SK-N-SH (cell line): ENCODE results near the gene GFOD2. TPM values are rescaled to one million over a fixed set of nuclear protein-coding genes. Genes with fewer than 3 reads are reported as not detected.

Experiments used
- CTCF ChIA-PET: fragments of 300-600, 350-600 bp; formaldehyde crosslinking; extraction: SDS; loops from one replicate; lab custom pipeline; 2021; lab: Yijun Ruan, JAX
- POLR2A ChIA-PET: fragments of 350-600 bp; sonication (Branson Sonifier 250); formaldehyde crosslinking; extraction: SDS; loops from one replicate; lab custom pipeline; 2020; ENCODE audit warnings: antibody characterized with exemption, inconsistent platforms; lab: Yijun Ruan, JAX
- DNase-seq: peaks from one replicate; pipeline ENCODE4 v3.0.0; 2012
- H2AFZ ChIP-seq: fragments of 200-600 bp; sonication (generic); 2 replicates; pipeline ENCODE4 v1.8.1; 2016; ENCODE audit warnings: antibody characterized with exemption, mild to moderate bottlenecking, low read depth
- H3F3A ChIP-seq: fragments of 200-600 bp; sonication (generic); replicated peaks from 2 replicates; pipeline ENCODE3; 2016; ENCODE audit warnings: antibody characterized with exemption, mild to moderate bottlenecking; ENCODE audit not compliant: insufficient read depth
- H3K27ac ChIP-seq, 2 experiments: fragments of 200-500 bp in 1 of 2; fragments of 200-600 bp in 1 of 2; sonication (Bioruptor generic) in 1 of 2; sonication (generic), shearing (Covaris generic) in 1 of 2; 2 replicates each; pipeline versions ENCODE4 v1.5.1 to v1.6.1; 2014 to 2016; ENCODE audit warnings: low read depth in 2 of 2, inconsistent platforms in 1 of 2, low read length in 1 of 2, mild to moderate bottlenecking in 1 of 2, mixed read lengths in 1 of 2
- H3K27me3 ChIP-seq: fragments of 200-600 bp; sonication (generic), shearing (Covaris generic); 2 replicates; pipeline ENCODE4 v1.6.1; 2016; ENCODE audit warnings: mixed run types; ENCODE audit not compliant: insufficient read depth
- H3K36me3 ChIP-seq, 2 experiments: fragments of 200-500 bp in 1 of 2; fragments of 200-600 bp in 1 of 2; sonication (Bioruptor generic) in 1 of 2; sonication (generic) in 1 of 2; replicated peaks in 1 of 2; 2 replicates each; pipeline versions ENCODE3 to v1.5.1; 2014 to 2016; ENCODE audit warnings: low read length in 1 of 2, mild to moderate bottlenecking in 1 of 2; ENCODE audit not compliant: insufficient read depth in 2 of 2, control insufficient read depth in 1 of 2
- H3K4me1 ChIP-seq, 2 experiments: fragments of 200-500 bp in 1 of 2; fragments of 200-600 bp in 1 of 2; sonication (Bioruptor generic) in 1 of 2; sonication (generic), shearing (Covaris generic) in 1 of 2; 2 replicates each; pipeline versions ENCODE4 v1.5.1 to v1.6.1; 2014 to 2016; ENCODE audit warnings: low read depth in 1 of 2, low read length in 1 of 2, mixed run types in 1 of 2; ENCODE audit not compliant: insufficient read depth in 2 of 2, control insufficient read depth in 1 of 2
- H3K4me2 ChIP-seq: fragments of 200-600 bp; sonication (generic), shearing (Covaris generic); 2 replicates; pipeline ENCODE4 v1.6.1; 2017; ENCODE audit warnings: mixed run types
- H3K4me3 ChIP-seq, 2 experiments: fragments of 200-500 bp in 1 of 2; fragments of 200-600 bp in 1 of 2; sonication (Bioruptor generic) in 1 of 2; sonication (generic), shearing (Covaris generic) in 1 of 2; 2 replicates each; pipeline versions ENCODE4 v1.5.1 to v1.8.1; 2014 to 2016; ENCODE audit warnings: low read depth in 2 of 2, inconsistent platforms in 1 of 2, low read length in 1 of 2, mild to moderate bottlenecking in 1 of 2, mixed read lengths in 1 of 2, moderate library complexity in 1 of 2
- H3K79me2 ChIP-seq: fragments of 200-600 bp; sonication (generic); 2 replicates; pipeline ENCODE4 v1.8.1; 2017; ENCODE audit warnings: mild to moderate bottlenecking; ENCODE audit not compliant: insufficient read depth
- H3K9ac ChIP-seq: fragments of 200-600 bp; sonication (generic); 2 replicates; pipeline ENCODE4 v1.6.1; 2017; ENCODE audit warnings: mixed run types
- H3K9me2 ChIP-seq: fragments of 200-600 bp; sonication (generic); 2 replicates; pipeline ENCODE4 v1.6.1; 2017; ENCODE audit warnings: mixed run types
- H3K9me3 ChIP-seq: fragments of 200-600 bp; sonication (generic); 2 replicates; pipeline ENCODE4 v1.6.1; 2017; ENCODE audit warnings: mixed run types, mild to moderate bottlenecking, moderate library complexity
- H4K20me1 ChIP-seq: fragments of 200-600 bp; sonication (generic); 2 replicates; pipeline ENCODE4 v1.6.1; 2017; ENCODE audit warnings: mild to moderate bottlenecking, mixed run types; ENCODE audit not compliant: insufficient read depth
- CHD2 ChIP-seq: fragments of 150-350 bp; IDR thresholded peaks from 2 replicates; pipeline ENCODE4 v1.6.1; 2018; ENCODE audit warnings: low read length; ENCODE audit not compliant: partially characterized antibody
- CTCF ChIP-seq: fragments of 200-600 bp; sonication (generic); IDR thresholded peaks from 2 replicates; pipeline ENCODE4 v1.6.1; 2017; ENCODE audit warnings: antibody characterized with exemption, mild to moderate bottlenecking, moderate library complexity
- ELF1 ChIP-seq: IDR thresholded peaks from 2 replicates; pipeline ENCODE4 v1.4.0; 2012
- EZH2phosphoT487 ChIP-seq: fragments of 200-600 bp; sonication (generic); IDR thresholded peaks from 2 replicates; pipeline ENCODE4 v1.6.1; 2017; ENCODE audit warnings: low read depth, mixed run types, mild to moderate bottlenecking, antibody characterized with exemption, moderate library complexity, borderline replicate concordance
- FOSL2 ChIP-seq: IDR thresholded peaks from 2 replicates; pipeline ENCODE4 v1.4.0; 2012; ENCODE audit warnings: low read depth, mild to moderate bottlenecking, moderate library complexity, borderline replicate concordance
- GATA2 ChIP-seq: sonication (generic); formaldehyde crosslinking; IDR thresholded peaks from 2 replicates; pipeline ENCODE4 v1.5.0; 2020; ENCODE audit warnings: mild to moderate bottlenecking, missing genetic modification reagents
- MAX ChIP-seq: IDR thresholded peaks from 2 replicates; pipeline ENCODE4 v1.4.0; 2012; ENCODE audit warnings: low read depth
- REST ChIP-seq: IDR thresholded peaks from 2 replicates; pipeline ENCODE4 v1.6.1; 2012; ENCODE audit warnings: mild to moderate bottlenecking, low read depth, low read length, moderate library complexity
- SIN3A ChIP-seq: IDR thresholded peaks from 2 replicates; pipeline ENCODE4 v1.6.1; 2012; ENCODE audit warnings: low read depth, mild to moderate bottlenecking, low read length, moderate library complexity, borderline replicate concordance
- TEAD4 ChIP-seq: IDR thresholded peaks from 2 replicates; pipeline ENCODE4 v1.4.0; 2012; ENCODE audit warnings: mild to moderate bottlenecking, borderline replicate concordance; ENCODE audit not compliant: insufficient read depth
- USF1 ChIP-seq: IDR thresholded peaks from 2 replicates; pipeline ENCODE4 v1.4.0; 2012; ENCODE audit warnings: low read depth, borderline replicate concordance
- WGBS: methylation state at CpG from one replicate; pipeline ENCODE4 v1.1.6; 2017; ENCODE audit warnings: low lambda C conversion rate; 5-methylcytosine and 5-hydroxymethylcytosine counted together
- polyA plus RNA-seq, 3 experiments: library from polyadenylated mRNA; depleted of rRNA; stranded (reverse); fragments of >200 nt; gene quantifications; 2 replicates each; pipeline ENCODE4 v1.2.3, GENCODE V29; 2012

GFOD2 gene
- polyA plus RNA-seq, 1 of the 3 experiments (the other 2 are of a cell fraction): 19.0 TPM

GRCh38 chr16:67699265-67699664 lies 19.9 kb downstream of the GFOD2 start:
- TF ChIP-seq GATA2 (CRISPR knock-in tag): no peak
- TF ChIP-seq FOSL2: no peak
- TF ChIP-seq REST: no peak
- no peak for TF ChIP-seq TEAD4
- TF ChIP-seq EZH2phosphoT487: no peak
- no peak for TF ChIP-seq MAX
- TF ChIP-seq SIN3A: no peak
- no peak for TF ChIP-seq USF1
- no peak for TF ChIP-seq ELF1
- no peak for TF ChIP-seq CTCF
- TF ChIP-seq CHD2: no peak
- TF ChIP-seq, all 33 proteins: peak for 0
- POLR2A ChIA-PET: no interaction called here
- CTCF ChIA-PET: interaction anchor here (1.2 to 2.2 kb wide), 2 partner anchors 26 to 31 kb away, joined by 5 read pairs; no protein-coding TSS in a partner anchor

More at GRCh38 chr16:67699265-67699664, 19.9 kb downstream of the GFOD2 start:
- Histone ChIP-seq H3K9me2 (no peaks in the 10 kb centered on the region), H3K4me3 (no peak overlapping the region), H3K9ac (no peak overlapping the region), H3K4me2 (no peak overlapping the region), H4K20me1 (no peaks in the 10 kb centered on the region), H3K79me2 (peaks cover 66% of the 10 kb centered on the region), H3K9me3 (peaks cover 5% of the 10 kb centered on the region; the same call in 1 of the 2 replicates), H3K27ac (no peak overlapping the region), H2AFZ (no peak overlapping the region), H3K36me3 (peaks cover 0 to 17% of the 10 kb centered on the region in 2 experiments), H3F3A (peaks cover 4% of the 10 kb centered on the region), H3K4me1 (no peaks in the 10 kb centered on the region), H3K27me3 (no peaks in the 10 kb centered on the region)
- no peak for DNase-seq
- over 99% methylated on average over 7 of the region's 7 CpGs for WGBS
